HG03432 (cell line): Measurements from ENCODE around the gene INHBC.

Source experiments
- ATAC-seq: cut with Tn5 transposase; IDR thresholded peaks from one replicate; pipeline ENCODE4 v1.9.1; 2021; ENCODE audit warnings: mild to moderate bottlenecking, moderate library complexity; ENCODE audit not compliant: unreplicated experiment

Gene INHBC

GRCh38 chr12:57452937-57453509, 18.4 kb downstream of the INHBC start:
- peak; percentile 39 for ATAC-seq

- no peak for ATAC-seq
Observed at GRCh38 chr12:57454213-57454565, 19.6 kb downstream of the INHBC start.

GRCh38 chr12:57454566-57455373, 20.2 kb downstream of the INHBC start, which contains the start of gene INHBE:
INHBE (plus strand) TSS chr12:57455307; CDS start chr12:57455537, 230 bp downstream.
- no peak for ATAC-seq

DNA sequence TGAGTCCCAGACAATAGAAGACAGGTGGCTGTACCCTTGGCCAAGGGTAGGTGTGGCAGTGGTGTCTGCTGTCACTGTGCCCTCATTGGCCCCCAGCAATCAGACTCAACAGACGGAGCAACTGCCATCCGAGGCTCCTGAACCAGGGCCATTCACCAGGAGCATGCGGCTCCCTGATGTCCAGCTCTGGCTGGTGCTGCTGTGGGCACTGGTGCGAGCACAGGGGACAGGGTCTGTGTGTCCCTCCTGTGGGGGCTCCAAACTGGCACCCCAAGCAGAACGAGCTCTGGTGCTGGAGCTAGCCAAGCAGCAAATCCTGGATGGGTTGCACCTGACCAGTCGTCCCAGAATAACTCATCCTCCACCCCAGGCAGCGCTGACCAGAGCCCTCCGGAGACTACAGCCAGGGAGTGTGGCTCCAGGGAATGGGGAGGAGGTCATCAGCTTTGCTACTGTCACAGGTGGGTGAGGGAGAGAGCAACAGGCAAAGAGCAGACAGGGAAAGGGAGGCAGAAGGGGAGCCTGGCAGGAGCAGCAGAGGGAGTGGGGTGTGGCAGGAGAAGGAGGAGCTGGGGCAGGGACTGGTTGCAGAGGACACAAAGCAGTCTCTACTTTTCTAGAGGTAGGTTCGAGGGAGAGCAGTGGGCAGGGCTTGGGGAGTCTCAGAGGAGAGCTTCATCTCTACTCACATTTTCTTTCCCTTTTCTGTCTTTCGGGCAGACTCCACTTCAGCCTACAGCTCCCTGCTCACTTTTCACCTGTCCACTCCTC, 21.0 kb downstream of the INHBC start:
- no peak for ATAC-seq

GRCh38 chr12:57456145-57456700, 21.6 kb downstream of the INHBC start:
- peak; percentile 27 for ATAC-seq

DNA sequence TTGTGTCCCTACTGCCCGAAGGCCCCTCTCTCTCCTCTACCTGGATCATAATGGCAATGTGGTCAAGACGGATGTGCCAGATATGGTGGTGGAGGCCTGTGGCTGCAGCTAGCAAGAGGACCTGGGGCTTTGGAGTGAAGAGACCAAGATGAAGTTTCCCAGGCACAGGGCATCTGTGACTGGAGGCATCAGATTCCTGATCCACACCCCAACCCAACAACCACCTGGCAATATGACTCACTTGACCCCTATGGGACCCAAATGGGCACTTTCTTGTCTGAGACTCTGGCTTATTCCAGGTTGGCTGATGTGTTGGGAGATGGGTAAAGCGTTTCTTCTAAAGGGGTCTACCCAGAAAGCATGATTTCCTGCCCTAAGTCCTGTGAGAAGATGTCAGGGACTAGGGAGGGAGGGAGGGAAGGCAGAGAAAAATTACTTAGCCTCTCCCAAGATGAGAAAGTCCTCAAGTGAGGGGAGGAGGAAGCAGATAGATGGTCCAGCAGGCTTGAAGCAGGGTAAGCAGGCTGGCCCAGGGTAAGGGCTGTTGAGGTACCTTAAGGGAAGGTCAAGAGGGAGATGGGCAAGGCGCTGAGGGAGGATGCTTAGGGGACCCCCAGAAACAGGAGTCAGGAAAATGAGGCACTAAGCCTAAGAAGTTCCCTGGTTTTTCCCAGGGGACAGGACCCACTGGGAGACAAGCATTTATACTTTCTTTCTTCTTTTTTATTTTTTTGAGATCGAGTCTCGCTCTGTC, 22.3 kb downstream of the INHBC start:
- no peak for ATAC-seq

DNA sequence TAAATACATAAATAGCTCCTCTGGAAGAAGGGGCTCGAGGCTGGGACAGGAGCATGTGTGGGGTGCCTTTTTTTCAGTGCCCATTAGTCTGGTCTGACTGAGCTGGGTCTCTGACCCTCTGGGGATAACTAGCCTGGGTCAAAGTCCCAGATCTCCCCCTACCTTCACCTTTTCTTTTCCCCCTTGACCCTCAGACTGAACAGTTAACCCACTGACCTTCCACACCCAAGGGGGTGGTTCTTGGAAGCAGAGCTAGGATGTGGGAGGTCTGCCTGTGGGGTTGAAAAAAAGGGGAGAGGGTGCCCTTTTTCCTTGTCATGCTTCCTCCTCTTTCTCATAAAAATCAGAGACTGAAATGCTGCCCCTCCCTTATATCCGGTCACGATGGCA, 24.1 kb downstream of the INHBC start:
- no peak for ATAC-seq

GRCh38 chr12:57459055-57459749, 24.6 kb downstream of the INHBC start:
- ATAC-seq, result peak; percentile 47

GRCh38 chr12:57459750-57460467, 25.3 kb downstream of the INHBC start, which contains the start of gene GLI1:
GLI1 (plus strand) TSS chr12:57459785; CDS start chr12:57463692, 3,907 bp downstream.
- no peak for ATAC-seq

DNA sequence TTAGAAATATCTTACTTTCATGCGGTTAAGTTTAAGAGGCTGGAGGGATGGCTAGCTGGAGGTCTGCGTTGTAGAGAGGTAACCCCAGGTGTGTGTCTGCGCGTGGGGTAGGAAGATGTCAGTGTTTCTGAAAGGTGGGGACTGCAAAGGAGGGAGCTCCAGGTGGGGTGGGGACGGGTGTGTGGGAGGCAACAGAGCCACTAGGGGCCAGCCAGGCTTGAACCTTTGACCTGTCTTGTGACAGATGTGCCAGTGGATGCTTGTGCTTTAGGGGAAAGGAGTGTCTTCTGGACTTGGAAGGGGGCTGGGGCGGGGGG, 25.8 kb downstream of the INHBC start:
- no peak for ATAC-seq

GRCh38 chr12:57460841-57461275, 26.3 kb downstream of the INHBC start:
- ATAC-seq, result no peak

DNA sequence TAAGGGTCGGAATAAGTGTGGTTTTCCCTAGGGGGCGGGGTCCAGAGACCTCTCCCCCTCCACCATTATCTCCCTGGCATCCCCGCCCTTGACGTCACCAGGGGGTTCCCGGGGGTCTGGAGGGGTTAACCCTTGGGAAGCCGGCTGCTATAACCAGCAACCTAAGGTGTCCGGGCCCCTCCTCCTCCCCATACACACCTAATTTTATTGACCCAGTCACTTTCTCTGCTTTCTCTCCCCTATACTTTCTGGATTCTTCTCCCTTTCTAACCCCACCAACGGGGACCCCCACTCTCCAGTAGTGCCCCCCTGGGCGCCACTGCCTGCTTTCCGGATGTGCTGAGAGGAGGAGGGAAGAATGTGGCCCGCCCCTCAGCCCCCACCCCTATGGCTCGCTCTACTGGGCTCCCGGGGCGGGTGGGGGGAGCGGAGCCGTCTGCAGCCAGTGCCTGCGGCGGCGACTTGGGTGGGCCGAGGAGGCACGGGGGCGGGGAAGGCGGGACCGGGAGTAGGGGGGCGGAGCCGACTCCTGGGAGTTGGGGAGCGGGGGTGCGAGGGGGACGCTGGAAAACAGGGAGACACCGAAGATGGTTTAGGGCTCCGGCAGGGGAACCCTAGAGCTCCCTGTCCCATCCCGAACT, 26.8 kb downstream of the INHBC start:
- no peak for ATAC-seq

GRCh38 chr12:57461917-57462250, 27.3 kb downstream of the INHBC start:
- ATAC-seq, result no peak

DNA sequence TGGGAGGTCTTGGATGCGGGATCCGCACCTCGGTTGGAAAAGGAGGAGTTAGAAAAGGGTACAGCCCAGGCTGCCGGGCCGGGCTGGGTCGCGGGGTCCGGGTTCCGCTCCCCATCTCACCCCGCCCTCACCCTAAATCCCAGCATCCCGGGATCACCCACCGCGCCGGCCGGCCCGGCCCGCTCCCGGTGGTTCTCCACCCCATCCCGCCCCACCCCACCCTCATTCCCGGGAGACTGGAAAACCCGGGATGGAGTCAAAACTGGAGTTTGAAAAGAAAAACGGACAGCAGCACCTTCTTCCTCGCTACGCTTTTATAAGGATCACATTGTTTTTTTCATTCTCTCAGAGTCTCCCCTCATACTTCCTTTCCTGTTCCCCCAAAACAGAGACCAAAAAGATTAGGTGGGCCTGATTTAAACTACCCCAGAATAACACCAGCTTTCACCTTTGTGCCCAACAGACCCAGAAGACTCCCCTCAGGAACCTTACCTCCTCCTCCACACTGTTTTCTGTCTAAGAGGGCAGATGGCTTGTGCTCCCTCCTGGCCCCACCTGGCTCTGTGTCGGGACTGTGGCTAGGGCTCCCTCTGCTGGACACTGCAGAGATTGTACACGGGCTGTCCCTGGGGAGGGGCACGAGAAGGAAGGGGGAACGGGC, 27.8 kb downstream of the INHBC start:
- ATAC-seq, result peak; percentile 64

DNA sequence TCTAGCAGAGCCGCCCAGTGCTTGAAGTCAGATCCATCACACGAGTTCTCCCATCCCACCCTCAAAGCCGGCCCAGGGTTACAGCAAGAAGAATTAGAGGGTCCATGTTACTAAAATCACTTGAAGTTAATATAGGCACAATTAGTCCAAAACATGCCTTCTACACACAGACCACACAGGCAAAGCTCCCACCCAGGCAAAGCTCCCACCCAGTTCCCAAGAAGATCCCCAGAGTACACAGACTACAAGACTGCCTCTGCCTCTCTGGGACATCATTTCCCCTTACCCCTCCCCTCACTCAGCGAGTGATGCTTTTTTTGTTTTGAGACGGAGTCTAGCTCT, 28.3 kb downstream of the INHBC start:
- no peak for ATAC-seq

- ATAC-seq, result no peak
Observed at GRCh38 chr12:57464569-57464968, 30.0 kb downstream of the INHBC start.

DNA sequence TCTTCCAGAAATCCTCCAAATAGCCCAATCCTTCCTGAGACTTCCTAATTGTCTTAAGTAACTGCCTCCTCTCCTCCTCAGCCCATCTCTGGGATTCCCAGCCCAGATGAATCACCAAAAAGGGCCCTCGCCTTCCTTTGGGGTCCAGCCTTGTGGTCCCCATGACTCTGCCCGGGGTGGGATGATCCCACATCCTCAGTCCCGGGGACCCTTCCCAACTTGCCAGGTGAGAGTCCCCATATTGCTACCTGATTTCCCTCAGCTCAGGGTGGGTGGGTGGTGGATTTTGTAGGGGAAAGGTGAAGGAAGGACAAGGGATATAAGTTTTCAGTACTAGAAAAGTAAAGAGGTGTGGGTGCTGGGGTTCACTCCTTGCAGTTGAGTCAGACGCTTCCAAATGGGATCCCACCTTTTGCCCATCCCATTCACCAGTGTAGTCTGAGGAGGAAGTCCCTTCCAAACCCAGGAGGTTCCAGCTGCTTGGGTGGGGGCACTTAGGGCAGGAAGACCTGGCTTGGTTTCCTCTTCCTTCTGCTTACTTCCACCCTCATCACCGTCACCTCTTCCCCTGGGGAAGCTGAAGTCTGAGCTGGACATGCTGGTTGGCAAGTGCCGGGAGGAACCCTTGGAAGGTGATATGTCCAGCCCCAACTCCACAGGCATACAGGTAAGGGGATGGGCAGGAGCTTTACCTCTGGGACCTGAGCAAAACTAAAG, 30.6 kb downstream of the INHBC start:
- ATAC-seq, result no peak
